Activated naive CD4-positive, alpha-beta T cell treated with anti-CD3 and anti-CD28 coated beads for 36 hours (primary cell): ENCODE results near the gene TMEM123. TPM values are rescaled to one million over a fixed set of nuclear protein-coding genes. Genes with fewer than 3 reads are reported as not detected.
A peak's percentile ranks its signal among the peaks of the same experiment; 100 is the strongest.

Experiments used
- CTCF ChIA-PET: fragments of 350-600 bp; sonication (Branson Sonifier 250); formaldehyde crosslinking; loops from one replicate; lab custom pipeline; 2021; ENCODE audit warnings: antibody characterized with exemption; lab: Charles Lee
- DNase-seq: peaks from one replicate; pipeline ENCODE4 v3.0.0-alpha.2; 2020
- H3K27ac Mint-ChIP-seq: one replicate; pipeline ENCODE4 v1.8.0; 2021; ENCODE audit warnings: mild to moderate bottlenecking, mixed read lengths
- H3K27me3 Mint-ChIP-seq: one replicate; pipeline ENCODE4 v1.8.0; 2021; ENCODE audit warnings: low read depth, mixed read lengths
- H3K36me3 Mint-ChIP-seq: one replicate; pipeline ENCODE4 v1.8.0; 2021; ENCODE audit warnings: low read depth, mixed read lengths
- H3K4me1 Mint-ChIP-seq: one replicate; pipeline ENCODE4 v1.8.0; 2021; ENCODE audit warnings: low read depth, mixed read lengths
- H3K4me3 Mint-ChIP-seq: one replicate; pipeline ENCODE4 v1.8.0; 2021; ENCODE audit warnings: mild to moderate bottlenecking, moderate library complexity, mixed read lengths
- H3K9me3 Mint-ChIP-seq: one replicate; pipeline ENCODE4 v1.8.0; 2021; ENCODE audit warnings: mixed read lengths
- intact Hi-C: fragments of 100-400 bp; cut with micrococcal nuclease; formaldehyde crosslinking; loops from one replicate; pipeline ENCODE4 v1.15.1; 2023
- total RNA-seq, 2 experiments: library from RNA; stranded (reverse); gene quantifications; one replicate each; pipeline ENCODE4 v1.2.3, GENCODE V29; 2021

The TMEM123 gene
- total RNA-seq, 2 experiments from 2014 or later: 232 to 255 TPM

GRCh38 chr11:102431404-102431803 lies 21.2 kb downstream of the TMEM123 start:
- Mint-ChIP-seq H3K27me3 (no peaks in the 10 kb centered on the region), H3K4me1 (peaks cover 75% of the 10 kb centered on the region), H3K36me3 (peaks cover 65% of the 10 kb centered on the region), H3K9me3 (peaks cover 30% of the 10 kb centered on the region), H3K27ac (peak overlapping the region; percentile 95), H3K4me3 (peak overlapping the region; percentile 46)
- intact Hi-C loops: no loop called here
- no peak for DNase-seq
- CTCF ChIA-PET: interaction anchor here (0.7 to 2.1 kb wide), 3 partner anchors 23 to 40 kb away, joined by 3 to 9 read pairs (median 3); no protein-coding TSS in a partner anchor

DNA sequence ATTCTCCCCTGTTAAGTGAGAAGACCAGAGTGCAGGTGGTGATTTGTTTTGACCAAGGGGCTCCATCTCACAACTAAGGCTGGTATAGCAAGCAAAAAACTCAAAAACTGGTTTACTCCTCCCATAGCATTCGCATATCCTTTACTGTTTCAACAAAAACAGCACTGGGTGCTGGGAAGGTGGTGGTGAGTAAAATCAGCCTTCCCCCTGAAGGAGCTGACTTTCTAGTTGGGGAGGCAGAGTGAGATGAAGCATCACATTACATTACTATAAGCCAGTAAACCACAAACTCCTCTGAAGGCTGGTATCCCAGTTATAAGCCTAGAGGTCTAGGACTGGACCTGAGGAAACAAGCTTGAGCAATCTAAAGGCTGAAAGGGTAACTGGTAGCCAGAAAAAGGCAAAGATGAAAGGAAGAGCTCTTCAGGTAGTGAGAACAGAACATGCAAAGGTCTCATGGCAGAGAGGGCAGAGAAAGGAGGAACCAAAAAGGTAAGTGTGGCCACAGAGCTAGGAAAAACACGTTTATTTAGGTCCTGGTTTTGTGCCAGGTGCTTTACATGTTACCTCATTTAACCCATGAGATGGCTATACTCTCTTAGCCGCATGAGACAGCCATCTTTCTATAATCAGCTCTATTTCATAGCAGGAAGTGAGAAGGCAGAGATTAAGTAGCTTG lies 22.3 kb downstream of the TMEM123 start:
- Mint-ChIP-seq H3K27me3 (no peaks in the 10 kb centered on the region), H3K9me3 (peaks cover 30% of the 10 kb centered on the region), H3K4me1 (peaks cover 75% of the 10 kb centered on the region), H3K4me3 (peak overlapping the region; percentile 44), H3K27ac (peak overlapping the region; percentile 95), H3K36me3 (peaks cover 61% of the 10 kb centered on the region)
- CTCF ChIA-PET: interaction anchor here (0.6 to 2.1 kb wide), 16 partner anchors 9 to 136 kb away, joined by 3 to 9 read pairs (median 3); no protein-coding TSS in a partner anchor
- peak; percentile 86 for DNase-seq
- intact Hi-C loops: loop anchor here (1.0 kb wide), 11 partner anchors 9 to 113 kb away; partner anchors contain the start of genes BIRC2 and BIRC3

GRCh38 chr11:102429691-102430090 lies 22.9 kb downstream of the TMEM123 start:
- Mint-ChIP-seq H3K36me3 (peaks cover 60% of the 10 kb centered on the region), H3K4me3 (peak overlapping the region; percentile 44), H3K4me1 (peaks cover 78% of the 10 kb centered on the region), H3K9me3 (peaks cover 29% of the 10 kb centered on the region), H3K27ac (peak overlapping the region; percentile 95), H3K27me3 (no peaks in the 10 kb centered on the region)
- intact Hi-C loops: loop anchor here (1.0 kb wide), 11 partner anchors 10 to 112 kb away; partner anchors contain the start of genes BIRC2 and BIRC3
- CTCF ChIA-PET: interaction anchor here (1.0 to 2.1 kb wide), 7 partner anchors 9 to 63 kb away, joined by 3 to 9 read pairs (median 4); no protein-coding TSS in a partner anchor
- DNase-seq: peak; percentile 35

- CTCF ChIA-PET: no interaction called here
- intact Hi-C loops: no loop called here
- Mint-ChIP-seq H3K4me1 (peaks cover 79% of the 10 kb centered on the region), H3K27me3 (no peaks in the 10 kb centered on the region), H3K36me3 (peaks cover 58% of the 10 kb centered on the region), H3K27ac (peak overlapping the region; percentile 95), H3K9me3 (peaks cover 26% of the 10 kb centered on the region), H3K4me3 (no peak overlapping the region)
- DNase-seq: no peak
Measured at GRCh38 chr11:102429226-102429625, 23.3 kb downstream of the TMEM123 start.

DNA sequence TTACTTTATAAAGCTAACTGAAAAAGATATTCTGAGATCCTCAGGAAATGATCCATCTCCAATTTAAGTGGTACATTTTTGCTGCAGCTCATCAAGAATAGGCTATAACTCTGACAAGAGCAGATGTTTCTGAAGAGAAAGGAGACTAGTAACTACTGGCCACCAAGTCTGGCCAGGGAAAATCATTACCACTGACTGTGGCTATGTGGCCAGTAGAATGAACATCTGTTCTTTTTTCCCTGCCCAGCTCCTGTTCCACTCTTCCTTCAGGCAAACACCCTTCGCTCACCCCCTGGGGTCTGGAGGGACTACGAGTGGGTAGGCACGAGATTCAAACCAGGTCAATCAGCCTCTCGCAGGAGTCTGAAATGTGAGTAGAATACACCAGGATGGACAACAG lies 23.9 kb downstream of the TMEM123 start:
- Mint-ChIP-seq H3K27ac (peak overlapping the region; percentile 95), H3K27me3 (no peaks in the 10 kb centered on the region), H3K36me3 (peaks cover 56% of the 10 kb centered on the region), H3K4me3 (no peak overlapping the region), H3K4me1 (peaks cover 78% of the 10 kb centered on the region), H3K9me3 (peaks cover 24% of the 10 kb centered on the region)
- DNase-seq: no peak
- intact Hi-C loops: no loop called here
- CTCF ChIA-PET: interaction anchor here (0.6 to 2.0 kb wide), 6 partner anchors 12 to 80 kb away, joined by 3 to 7 read pairs (median 4); no protein-coding TSS in a partner anchor

DNA sequence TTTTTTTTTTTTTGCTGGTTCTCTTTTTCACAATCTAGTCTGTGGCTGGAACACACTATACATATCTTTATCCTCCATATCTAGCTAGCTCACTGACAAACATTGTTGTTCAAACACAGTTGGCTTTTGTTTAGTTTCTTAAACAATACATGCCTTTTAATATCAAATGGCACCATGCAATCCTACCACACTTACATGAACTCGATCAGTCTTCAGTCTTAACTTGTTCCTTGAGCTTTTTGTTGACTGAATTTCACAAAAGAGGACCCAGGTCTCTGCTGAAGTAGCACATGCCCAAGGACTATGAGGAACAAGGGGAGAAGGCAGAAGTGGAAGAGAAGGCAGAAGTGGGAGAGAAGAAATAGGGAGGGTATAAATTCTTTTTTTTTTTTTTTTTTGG lies 25.5 kb downstream of the TMEM123 start:
- peaks cover 84% of the 10 kb centered on the region for H3K4me1 Mint-ChIP-seq
- H3K36me3 Mint-ChIP-seq: peaks cover 40% of the 10 kb centered on the region

GRCh38 chr11:102426570-102426969 lies 26.0 kb downstream of the TMEM123 start:
- CTCF ChIA-PET: interaction anchor here (0.7 to 2.9 kb wide), 4 partner anchors 9 to 132 kb away, joined by 3 to 13 read pairs (median 4); no protein-coding TSS in a partner anchor
- peaks cover 83% of the 10 kb centered on the region for H3K4me1 Mint-ChIP-seq

More for the DNA sequence above, 25.5 kb downstream of the TMEM123 start:
- Mint-ChIP-seq H3K9me3 (peaks cover 7% of the 10 kb centered on the region), H3K4me3 (no peak overlapping the region), H3K27ac (peak overlapping the region; percentile 89), H3K27me3 (no peaks in the 10 kb centered on the region)
- CTCF ChIA-PET: interaction anchor here (1.2 to 2.9 kb wide), 4 partner anchors 9 to 37 kb away, joined by 3 to 13 read pairs (median 6); no protein-coding TSS in a partner anchor
- DNase-seq: no peak
- intact Hi-C loops: no loop called here

DNA sequence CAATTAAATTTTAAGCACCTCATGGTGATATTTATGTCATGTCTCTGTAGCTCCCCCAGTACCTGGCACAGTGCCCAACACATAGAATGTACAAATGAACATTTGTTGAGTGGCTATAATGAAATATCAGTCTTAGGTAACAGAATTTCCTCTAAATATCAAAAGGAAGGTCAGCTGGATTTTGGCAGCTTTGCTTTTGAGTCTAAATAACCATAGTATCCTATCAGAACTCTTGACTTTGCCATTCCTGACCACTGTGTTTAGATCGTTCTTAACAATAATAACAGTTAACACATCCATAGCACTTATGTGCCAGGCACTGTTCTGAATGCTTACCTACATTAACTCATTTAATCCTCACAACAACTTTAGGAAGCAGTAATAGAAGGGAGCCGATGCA lies 26.6 kb downstream of the TMEM123 start:
- CTCF ChIA-PET: interaction anchor here (0.7 to 2.9 kb wide), 3 partner anchors 31 to 132 kb away, joined by 3 to 13 read pairs (median 5); no protein-coding TSS in a partner anchor
- H3K27ac Mint-ChIP-seq: peak overlapping the region; percentile 15

More at GRCh38 chr11:102426570-102426969, 26.0 kb downstream of the TMEM123 start:
- Mint-ChIP-seq H3K27ac (peak overlapping the region; percentile 89), H3K36me3 (peaks cover 38% of the 10 kb centered on the region), H3K27me3 (no peaks in the 10 kb centered on the region), H3K4me3 (no peak overlapping the region), H3K9me3 (peaks cover 2% of the 10 kb centered on the region)
- intact Hi-C loops: no loop called here
- DNase-seq: no peak

DNA sequence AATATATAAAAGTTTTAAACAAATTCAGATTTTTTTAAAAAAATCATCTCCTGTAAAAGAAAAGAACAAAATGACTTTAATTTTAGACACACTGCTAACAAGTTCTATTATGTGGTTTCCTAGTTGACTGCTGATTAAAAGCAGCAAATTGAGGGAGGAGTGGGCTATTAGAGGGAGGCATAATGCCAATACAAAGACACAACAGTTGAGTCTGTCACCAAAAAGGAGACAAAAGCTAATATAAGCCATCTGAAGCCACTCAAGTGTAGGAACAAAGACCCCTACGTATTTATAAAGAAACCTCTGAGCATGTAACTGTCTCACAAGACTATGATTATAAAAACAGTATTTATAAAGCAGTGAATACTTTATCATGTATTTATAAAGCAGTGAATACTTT lies 28.6 kb downstream of the TMEM123 start:
- Mint-ChIP-seq H3K4me3 (no peak overlapping the region), H3K4me1 (peaks cover 81% of the 10 kb centered on the region), H3K27ac (no peak overlapping the region), H3K9me3 (no peaks in the 10 kb centered on the region), H3K27me3 (no peaks in the 10 kb centered on the region), H3K36me3 (peaks cover 31% of the 10 kb centered on the region)
- no peak for DNase-seq
- CTCF ChIA-PET: interaction anchor here (1.0 to 2.9 kb wide), 4 partner anchors 15 to 189 kb away, joined by 3 to 13 read pairs (median 4); no protein-coding TSS in a partner anchor
- intact Hi-C loops: no loop called here

More for the DNA sequence above, 26.6 kb downstream of the TMEM123 start:
- intact Hi-C loops: no loop called here
- DNase-seq: no peak
- Mint-ChIP-seq H3K9me3 (no peaks in the 10 kb centered on the region), H3K36me3 (peaks cover 36% of the 10 kb centered on the region), H3K27me3 (no peaks in the 10 kb centered on the region), H3K4me1 (peaks cover 84% of the 10 kb centered on the region), H3K4me3 (no peak overlapping the region)

DNA sequence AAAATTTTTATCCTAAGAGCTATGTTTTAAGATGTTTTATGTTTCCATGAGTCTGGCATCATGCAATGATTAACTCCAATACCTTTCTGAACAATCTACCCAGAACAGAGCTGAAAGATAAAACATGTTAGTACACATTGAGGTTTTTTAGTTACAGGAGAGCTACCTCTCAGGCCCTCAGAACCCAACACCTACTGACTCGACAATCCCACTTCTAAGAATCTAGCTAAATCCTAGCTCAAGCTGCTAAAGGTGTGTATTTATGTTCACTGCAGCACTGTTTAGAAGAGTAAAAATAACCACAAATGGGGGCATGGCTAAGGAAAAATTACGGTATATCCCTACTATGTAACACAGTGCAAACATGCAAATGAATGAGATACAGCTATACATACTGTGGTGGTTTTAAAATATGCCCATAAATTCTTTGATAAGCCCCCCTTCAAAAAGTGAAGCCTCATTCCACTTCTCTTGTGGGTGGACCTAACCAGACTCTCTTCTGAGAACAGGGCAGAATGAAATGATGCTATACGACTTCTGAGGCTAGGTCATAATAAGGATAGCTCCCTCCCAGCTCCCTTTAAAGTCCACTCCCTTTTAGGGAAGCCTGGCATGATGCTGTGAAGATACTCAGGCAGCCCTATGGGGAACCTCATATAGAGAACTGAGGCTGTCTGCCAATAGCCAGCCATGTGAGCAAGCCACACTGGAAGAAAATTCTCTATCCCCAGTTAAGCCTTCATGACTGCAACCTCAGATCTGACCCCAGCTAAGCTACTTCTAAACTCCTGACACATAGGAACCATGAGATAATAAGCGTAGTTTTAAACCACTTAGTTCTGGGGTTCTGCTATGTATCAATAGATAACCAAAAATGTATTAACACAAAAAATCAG lies 29.5 kb downstream of the TMEM123 start:
- Mint-ChIP-seq H3K27me3 (no peaks in the 10 kb centered on the region), H3K9me3 (no peaks in the 10 kb centered on the region), H3K4me3 (no peak overlapping the region), H3K27ac (peak overlapping the region; percentile 64), H3K36me3 (peaks cover 34% of the 10 kb centered on the region), H3K4me1 (peaks cover 84% of the 10 kb centered on the region)
- CTCF ChIA-PET: interaction anchor here (0.6 to 1.6 kb wide), 11 partner anchors 12 to 189 kb away, joined by 3 to 7 read pairs (median 3); no protein-coding TSS in a partner anchor
- intact Hi-C loops: no loop called here
- DNase-seq: no peak

DNA sequence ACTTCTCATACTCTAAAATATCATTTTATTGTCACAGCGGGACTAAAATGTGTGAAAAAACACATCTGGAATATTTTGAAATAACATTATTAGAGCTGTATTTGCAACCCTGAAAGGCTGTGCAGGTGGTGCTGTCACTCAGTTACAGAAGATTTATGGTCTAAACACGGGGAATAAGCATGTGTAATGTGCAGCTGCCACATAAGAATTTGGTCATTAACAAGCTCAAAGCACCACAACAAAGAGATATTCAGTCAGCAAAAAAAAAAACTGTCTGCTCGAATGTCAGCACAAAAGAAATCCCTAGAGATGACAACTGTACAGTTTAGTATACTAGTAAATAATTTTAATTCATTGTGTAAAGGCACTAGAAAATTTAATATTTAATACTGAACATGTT lies 31.3 kb downstream of the TMEM123 start:
- H3K27ac Mint-ChIP-seq: peak overlapping the region; percentile 73
- no peak for DNase-seq

More for the DNA sequence above, 31.3 kb downstream of the TMEM123 start:
- intact Hi-C loops: no loop called here
- Mint-ChIP-seq H3K9me3 (peaks cover 8% of the 10 kb centered on the region), H3K4me3 (no peak overlapping the region), H3K36me3 (peaks cover 37% of the 10 kb centered on the region), H3K27me3 (no peaks in the 10 kb centered on the region), H3K4me1 (peaks cover 92% of the 10 kb centered on the region)
- CTCF ChIA-PET: interaction anchor here (0.6 to 1.5 kb wide), 4 partner anchors 9 to 22 kb away, joined by 4 to 7 read pairs (median 6); no protein-coding TSS in a partner anchor
